22Rv1 (cell line): ENCODE results near the gene EHD4.

Source experiments
- ZFX ChIP-seq: fragments of 450-650 bp; IDR thresholded peaks from 2 replicates; pipeline ENCODE4 v1.6.1; 2017; ENCODE audit warnings: antibody characterized with exemption, borderline replicate concordance
- TF ChIP-seq, protein P1 (sequence below): fragments of 450-650 bp; IDR thresholded peaks from 2 replicates; pipeline ENCODE4 v1.5.1; 2017; ENCODE audit warnings: mild to moderate bottlenecking

GRCh38 chr15:41948490-41948889 lies 23.9 kb downstream of the EHD4 start:
- TF ChIP-seq, protein P1, sequence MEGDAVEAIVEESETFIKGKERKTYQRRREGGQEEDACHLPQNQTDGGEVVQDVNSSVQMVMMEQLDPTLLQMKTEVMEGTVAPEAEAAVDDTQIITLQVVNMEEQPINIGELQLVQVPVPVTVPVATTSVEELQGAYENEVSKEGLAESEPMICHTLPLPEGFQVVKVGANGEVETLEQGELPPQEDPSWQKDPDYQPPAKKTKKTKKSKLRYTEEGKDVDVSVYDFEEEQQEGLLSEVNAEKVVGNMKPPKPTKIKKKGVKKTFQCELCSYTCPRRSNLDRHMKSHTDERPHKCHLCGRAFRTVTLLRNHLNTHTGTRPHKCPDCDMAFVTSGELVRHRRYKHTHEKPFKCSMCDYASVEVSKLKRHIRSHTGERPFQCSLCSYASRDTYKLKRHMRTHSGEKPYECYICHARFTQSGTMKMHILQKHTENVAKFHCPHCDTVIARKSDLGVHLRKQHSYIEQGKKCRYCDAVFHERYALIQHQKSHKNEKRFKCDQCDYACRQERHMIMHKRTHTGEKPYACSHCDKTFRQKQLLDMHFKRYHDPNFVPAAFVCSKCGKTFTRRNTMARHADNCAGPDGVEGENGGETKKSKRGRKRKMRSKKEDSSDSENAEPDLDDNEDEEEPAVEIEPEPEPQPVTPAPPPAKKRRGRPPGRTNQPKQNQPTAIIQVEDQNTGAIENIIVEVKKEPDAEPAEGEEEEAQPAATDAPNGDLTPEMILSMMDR = no peak
- no peak for TF ChIP-seq ZFX
